ENCODE data around the gene FAM3A.

DNA sequence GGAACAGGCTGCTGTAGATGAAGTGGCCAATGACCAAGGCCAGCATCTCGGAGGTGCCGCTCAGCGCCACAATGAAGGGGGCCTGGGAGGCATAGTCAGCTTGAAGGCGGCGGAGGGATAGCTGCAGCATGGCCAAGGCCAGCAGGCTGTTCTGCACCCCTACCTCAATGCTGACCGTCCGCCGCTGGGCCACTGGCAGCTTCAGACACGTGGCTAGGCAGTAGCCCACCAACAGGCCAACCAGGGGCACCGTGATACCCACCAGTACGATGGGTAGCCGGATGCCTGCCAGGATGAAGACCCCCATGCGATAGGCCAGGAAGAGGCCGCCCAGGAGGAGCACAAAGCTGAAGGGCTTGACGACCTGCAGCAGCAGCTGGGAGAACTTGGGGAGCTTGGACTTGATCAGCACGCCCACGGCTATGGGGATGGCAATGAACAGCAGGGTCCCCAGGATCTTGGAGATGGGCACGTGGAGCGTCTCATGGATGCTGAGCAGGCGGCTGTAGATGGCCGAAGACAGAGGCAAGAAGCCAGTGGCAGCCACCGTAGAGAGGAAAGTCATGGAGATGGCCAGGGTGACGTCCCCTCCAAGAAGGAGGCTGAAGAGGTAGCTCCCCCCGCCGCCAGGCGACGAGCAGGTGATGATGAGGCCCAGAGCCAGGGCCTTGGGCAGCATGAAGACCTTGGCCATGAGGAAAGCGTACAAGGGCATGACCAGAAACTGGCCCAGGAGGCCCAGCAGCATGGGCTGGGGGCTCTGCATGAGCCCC is 28.3 kb downstream of the FAM3A start:
- TF ChIP-seq, protein P1, sequence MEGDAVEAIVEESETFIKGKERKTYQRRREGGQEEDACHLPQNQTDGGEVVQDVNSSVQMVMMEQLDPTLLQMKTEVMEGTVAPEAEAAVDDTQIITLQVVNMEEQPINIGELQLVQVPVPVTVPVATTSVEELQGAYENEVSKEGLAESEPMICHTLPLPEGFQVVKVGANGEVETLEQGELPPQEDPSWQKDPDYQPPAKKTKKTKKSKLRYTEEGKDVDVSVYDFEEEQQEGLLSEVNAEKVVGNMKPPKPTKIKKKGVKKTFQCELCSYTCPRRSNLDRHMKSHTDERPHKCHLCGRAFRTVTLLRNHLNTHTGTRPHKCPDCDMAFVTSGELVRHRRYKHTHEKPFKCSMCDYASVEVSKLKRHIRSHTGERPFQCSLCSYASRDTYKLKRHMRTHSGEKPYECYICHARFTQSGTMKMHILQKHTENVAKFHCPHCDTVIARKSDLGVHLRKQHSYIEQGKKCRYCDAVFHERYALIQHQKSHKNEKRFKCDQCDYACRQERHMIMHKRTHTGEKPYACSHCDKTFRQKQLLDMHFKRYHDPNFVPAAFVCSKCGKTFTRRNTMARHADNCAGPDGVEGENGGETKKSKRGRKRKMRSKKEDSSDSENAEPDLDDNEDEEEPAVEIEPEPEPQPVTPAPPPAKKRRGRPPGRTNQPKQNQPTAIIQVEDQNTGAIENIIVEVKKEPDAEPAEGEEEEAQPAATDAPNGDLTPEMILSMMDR (IDR thresholded peaks at IDR 0.05; ENCODE audit: poor library complexity): no peak
- TF ChIP-seq EZH2 (IDR thresholded peaks at IDR 0.05; ENCODE audit: borderline replicate concordance) (no peak), EZH2phosphoT487 (IDR thresholded peaks at IDR 0.05; ENCODE audit: low read depth, severe bottlenecking, unreplicated experiment) (no peak)
